NCI-H128 (cell line): ENCODE measurements around the gene GSTP1.
A peak's percentile ranks its signal among the peaks of the same experiment; 100 is the strongest.
"Not testable (repeated sequence)": the region's sequence is repeated elsewhere in the genome, so short reads cannot be mapped to it uniquely, and the experiment has no call there.

Experiments used
- DNase-seq: peaks from one replicate; lab custom pipeline; 2025; ENCODE audit not compliant: unreplicated experiment; lab: John Stamatoyannopoulos, UW

Gene GSTP1

GRCh38 chr11:67594480-67594879 lies 10.9 kb downstream of the GSTP1 start:
- DNase-seq, result no peak

GRCh38 chr11:67596753-67597300 lies 13.2 kb downstream of the GSTP1 start:
- no peak for DNase-seq

- not testable (repeated sequence) for DNase-seq
Measured at GRCh38 chr11:67597458-67597857, 13.8 kb downstream of the GSTP1 start.

- not testable (repeated sequence) for DNase-seq
Measured at GRCh38 chr11:67597963-67598362, 14.4 kb downstream of the GSTP1 start.

GRCh38 chr11:67599149-67599548 lies 15.5 kb downstream of the GSTP1 start:
- DNase-seq, result no peak

GRCh38 chr11:67600324-67601029 lies 16.9 kb downstream of the GSTP1 start:
- DNase-seq, result no peak

GRCh38 chr11:67601098-67601497 lies 17.5 kb downstream of the GSTP1 start:
- DNase-seq, result no peak

GRCh38 chr11:67604119-67604518 lies 20.5 kb downstream of the GSTP1 start:
- DNase-seq, result not testable (repeated sequence)

GRCh38 chr11:67604815-67605214 lies 21.2 kb downstream of the GSTP1 start:
- DNase-seq, result no peak

- no peak for DNase-seq
Measured at GRCh38 chr11:67605231-67606011, 21.8 kb downstream of the GSTP1 start.

- DNase-seq, result no peak
Measured at GRCh38 chr11:67606093-67606491, 22.5 kb downstream of the GSTP1 start.

GRCh38 chr11:67606492-67607295 lies 23.1 kb downstream of the GSTP1 start, which contains the start of gene NDUFV1:
Gene NDUFV1 (plus strand): TSS chr11:67606936. CDS start chr11:67607005, 69 bp downstream.
- peak; percentile 92 for DNase-seq

GRCh38 chr11:67607507-67607906 lies 23.9 kb downstream of the GSTP1 start:
- no peak for DNase-seq

- DNase-seq, result no peak
Measured at GRCh38 chr11:67608486-67608885, 24.9 kb downstream of the GSTP1 start.

GRCh38 chr11:67609316-67609715 lies 25.7 kb downstream of the GSTP1 start:
- no peak for DNase-seq

GRCh38 chr11:67610302-67610868 lies 26.8 kb downstream of the GSTP1 start:
- no peak for DNase-seq

- no peak for DNase-seq
Measured at GRCh38 chr11:67611165-67611564, 27.6 kb downstream of the GSTP1 start.

- DNase-seq, result no peak
Measured at GRCh38 chr11:67611704-67612587, 28.3 kb downstream of the GSTP1 start.

- no peak for DNase-seq
Measured at GRCh38 chr11:67612751-67613150, 29.1 kb downstream of the GSTP1 start.
